ENCODE results near the gene ABCD3.
"Not testable (repeated sequence)": the region's sequence is repeated elsewhere in the genome, so short reads cannot be mapped to it uniquely, and the experiment has no call there.

The ABCD3 gene

DNA sequence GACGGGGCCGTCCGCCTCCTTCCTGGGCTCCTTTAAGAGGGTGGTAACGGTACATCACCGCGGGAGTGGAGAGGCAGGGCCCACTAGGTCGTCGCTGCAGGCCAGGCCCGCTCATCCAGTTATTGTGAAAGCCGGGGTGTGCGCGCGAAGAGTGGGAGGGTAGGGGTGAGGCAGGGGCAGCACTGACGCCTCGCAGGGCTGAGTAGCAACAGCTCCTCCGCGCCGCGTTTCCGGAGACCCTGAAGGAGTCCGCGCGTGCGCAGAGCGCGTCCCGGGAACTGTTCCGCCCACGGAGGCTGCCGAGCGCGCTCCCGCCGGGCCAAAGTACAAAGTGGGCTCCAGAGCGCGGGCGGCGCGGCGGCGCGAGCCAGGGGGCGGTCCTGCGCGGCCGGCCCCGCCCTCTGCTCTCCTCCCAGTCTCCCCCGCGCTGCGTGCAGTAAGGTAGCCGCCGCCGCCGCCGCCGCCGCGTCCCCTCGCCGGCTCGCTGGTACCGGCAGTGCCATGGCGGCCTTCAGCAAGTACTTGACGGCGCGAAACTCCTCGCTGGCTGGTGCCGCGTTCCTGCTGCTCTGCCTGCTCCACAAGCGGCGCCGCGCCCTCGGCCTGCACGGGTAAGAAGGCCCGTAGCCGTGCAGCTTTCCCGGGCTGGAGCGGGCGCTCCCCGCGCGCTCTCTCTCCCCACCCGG lies at the start of gene ABCD3:
ABCD3 (plus strand) TSS at position 412 of the 686 bp plus-strand sequence; CDS start at position 502, 90 bp downstream.
- peak; percentile 97 for DNase-seq

DNA sequence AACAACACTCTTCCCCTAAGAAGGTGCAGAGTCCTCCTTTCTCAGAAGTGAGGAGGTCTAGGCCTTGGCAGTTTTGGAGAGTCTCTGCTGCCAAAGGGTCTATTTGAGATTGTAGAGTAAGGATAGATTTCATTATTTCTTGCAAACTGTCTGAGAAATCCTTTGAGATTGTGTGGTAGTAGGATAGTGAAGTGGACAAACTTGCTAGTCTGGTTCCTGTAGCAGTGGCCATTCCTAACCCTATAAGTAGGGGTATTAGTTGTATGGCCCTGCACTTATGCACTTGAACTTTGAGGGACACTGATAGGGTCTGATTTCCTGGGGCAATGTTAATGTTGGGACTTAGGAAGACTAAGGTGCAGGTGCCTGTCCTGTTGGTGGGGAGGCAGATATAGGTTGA lies 45.4 kb upstream of the ABCD3 start:
- not testable (repeated sequence) for DNase-seq

GRCh38 chr1:94373311-94373710 lies 44.9 kb upstream of the ABCD3 start:
- not testable (repeated sequence) for DNase-seq

DNA sequence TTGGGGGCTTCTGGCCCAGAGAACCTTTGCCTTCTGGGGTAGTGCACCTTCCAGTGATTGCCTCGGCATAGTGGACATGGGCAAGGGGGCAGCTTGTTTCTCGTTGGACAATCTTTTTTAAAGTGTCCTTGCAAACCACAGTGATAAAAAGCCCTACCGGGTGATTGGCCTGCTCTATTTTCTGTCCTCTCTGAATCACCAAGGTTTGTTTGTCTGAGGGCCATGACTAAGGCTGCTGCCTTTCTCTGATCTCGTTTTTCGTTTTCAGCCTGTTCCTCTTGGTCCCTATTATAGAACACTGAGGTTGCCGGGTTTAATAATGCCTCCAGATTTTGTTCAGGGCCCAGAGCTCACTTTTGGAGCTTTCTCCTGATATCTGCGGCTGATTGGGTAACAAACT lies 42.5 kb upstream of the ABCD3 start:
- not testable (repeated sequence) for DNase-seq

GRCh38 chr1:94378493-94378892 lies 39.7 kb upstream of the ABCD3 start:
- DNase-seq, result not testable (repeated sequence)

DNA sequence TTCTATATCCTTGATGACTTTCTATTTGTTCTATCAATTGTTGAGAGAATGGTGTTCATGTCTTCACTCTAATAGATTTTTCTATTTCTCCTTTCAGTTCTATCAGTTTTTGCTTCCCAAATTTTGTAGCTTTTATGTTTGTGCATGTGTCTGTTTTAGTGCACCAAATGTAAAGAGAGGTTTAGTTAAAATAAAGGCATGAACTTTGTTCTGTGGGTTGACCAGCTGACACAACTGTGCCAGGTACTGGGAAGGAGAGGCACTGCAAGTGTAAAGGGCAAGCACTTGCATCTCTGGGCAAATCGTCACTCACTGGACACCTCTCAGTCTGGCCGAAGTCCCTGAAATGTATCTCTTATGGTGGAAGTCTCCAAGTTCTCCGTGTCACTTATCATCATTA lies 38.6 kb upstream of the ABCD3 start:
- no peak for DNase-seq

DNA sequence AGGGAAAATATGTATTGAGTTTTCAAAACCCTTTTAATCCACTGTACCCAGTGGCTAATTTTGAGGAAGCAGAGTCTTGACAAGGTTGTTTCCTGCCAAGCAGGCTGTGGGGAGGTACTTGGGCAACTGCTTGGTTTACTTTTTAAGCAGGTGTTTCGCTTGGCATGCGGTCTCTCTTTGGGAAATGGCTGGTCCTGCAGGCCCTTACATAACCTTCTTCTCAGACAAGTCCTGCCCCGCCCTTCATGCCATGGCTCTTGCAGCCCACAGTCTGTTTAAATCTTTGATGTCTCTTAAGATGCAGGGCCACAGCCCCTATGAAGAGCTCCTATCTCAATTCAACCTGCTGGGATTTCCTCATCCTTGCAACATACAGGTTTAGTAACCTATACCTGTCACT lies 36.0 kb upstream of the ABCD3 start:
- no peak for DNase-seq

GRCh38 chr1:94383966-94384408 lies 34.2 kb upstream of the ABCD3 start:
- no peak for DNase-seq

- no peak for DNase-seq
Measured at GRCh38 chr1:94384485-94385265, 33.5 kb upstream of the ABCD3 start.

GRCh38 chr1:94385308-94385929 lies 32.8 kb upstream of the ABCD3 start:
- no peak for DNase-seq

DNA sequence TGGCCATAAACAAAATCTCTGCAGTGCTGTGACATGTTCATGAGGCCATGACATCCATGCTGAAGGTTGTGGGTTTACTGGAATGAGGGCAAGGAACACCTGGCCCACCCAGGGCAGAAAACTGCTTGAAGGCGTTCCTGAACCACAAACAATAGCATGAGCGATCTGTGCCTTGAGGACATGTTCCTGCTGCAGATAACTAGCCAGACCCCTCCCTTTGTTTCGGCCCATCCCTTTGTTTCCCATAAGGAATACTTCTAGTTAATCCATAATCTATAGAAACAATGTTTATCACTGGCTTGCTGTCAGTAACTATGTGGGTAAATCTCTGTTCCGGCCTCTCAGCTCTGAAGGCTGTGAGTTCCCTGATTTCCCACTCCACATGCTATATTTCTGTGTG lies 28.9 kb upstream of the ABCD3 start:
- no peak for DNase-seq

DNA sequence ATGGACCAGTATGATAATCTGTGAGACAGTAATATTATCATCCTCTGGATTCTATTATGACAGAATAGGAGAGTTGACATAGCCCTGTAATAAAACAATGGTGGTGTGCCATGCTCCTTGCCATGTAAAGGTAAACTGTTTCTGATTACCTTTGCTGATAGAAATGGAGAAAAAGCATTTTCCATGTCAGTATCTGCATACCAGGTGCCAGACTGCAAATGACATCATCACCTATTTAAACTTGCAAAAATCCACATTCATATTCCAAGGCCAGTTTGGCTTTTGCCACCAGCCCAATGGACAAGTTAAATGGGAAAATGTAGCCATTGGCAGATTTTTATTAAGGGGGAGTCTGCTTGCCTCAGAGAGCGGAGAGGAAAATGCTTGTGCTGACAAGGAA lies 23.9 kb upstream of the ABCD3 start:
- no peak for DNase-seq

DNA sequence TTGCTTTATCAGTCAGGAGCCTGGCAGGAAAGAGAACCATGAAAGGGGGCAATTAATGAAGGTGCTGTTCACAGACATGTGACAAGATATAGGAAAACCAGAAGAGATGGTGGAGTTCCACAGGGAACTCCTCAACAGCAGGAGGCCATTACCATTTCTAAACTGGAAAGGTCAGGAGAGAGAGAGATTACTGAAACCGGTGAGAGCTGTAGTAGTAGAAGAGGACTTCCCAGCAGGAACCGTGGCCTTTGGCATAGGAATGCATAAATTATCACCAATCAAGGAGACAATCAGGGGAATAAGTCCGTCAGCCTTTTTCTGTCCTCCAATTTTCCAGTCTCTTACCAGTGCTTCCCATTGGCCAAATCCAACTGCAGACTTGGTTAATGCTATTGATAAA lies 23.0 kb upstream of the ABCD3 start:
- DNase-seq, result no peak

- DNase-seq, result no peak
Measured at GRCh38 chr1:94395748-94396309, 22.4 kb upstream of the ABCD3 start.

DNA sequence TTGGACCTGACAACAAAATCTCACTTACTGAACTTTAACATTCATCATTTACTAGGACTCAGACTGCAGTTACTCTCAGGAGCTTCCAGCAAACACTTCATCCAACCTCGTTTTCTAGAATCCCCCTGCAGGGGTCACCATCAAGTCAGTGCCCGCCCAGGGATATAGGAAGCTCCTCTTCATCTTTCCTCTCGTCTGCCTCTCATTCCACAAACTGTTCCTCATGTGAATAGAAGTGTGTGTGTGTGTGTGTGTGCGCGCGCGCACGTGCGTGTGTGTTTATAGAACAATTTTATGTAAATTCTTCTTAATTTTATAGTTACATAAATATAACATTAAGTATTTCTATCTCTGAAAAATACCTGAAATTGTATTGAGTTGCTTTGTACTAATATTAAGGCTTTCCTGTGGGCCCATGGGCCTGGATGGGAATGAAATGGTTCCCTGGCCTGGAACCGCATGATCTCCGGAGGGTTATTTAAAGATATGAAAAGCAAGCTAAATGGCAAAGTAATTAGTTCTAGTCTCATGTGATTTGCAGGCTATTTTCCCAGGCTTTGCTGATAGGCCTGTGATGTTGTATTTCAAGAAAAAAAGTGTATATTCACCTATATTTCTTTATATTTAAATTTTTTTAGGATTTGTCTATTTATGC lies 21.7 kb upstream of the ABCD3 start:
- DNase-seq, result no peak

DNA sequence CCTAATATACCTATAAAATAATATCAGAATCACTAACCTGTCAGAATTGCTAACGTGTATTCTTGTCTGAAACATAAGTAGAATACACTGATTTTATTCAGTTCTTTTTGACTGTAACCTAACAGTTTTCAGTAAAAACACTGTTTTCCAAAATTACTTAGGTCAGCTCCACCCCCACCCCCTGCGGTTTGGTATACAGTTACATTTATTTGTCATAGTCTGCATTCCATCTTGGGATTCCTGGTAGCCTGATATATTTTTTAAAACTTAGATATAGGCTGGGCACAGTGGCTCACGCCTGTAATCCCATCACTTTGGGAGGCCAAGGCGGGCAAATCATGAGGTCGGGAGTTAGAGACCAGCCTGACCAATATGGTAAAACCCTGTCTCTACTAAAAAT lies 19.8 kb upstream of the ABCD3 start:
- no peak for DNase-seq

- DNase-seq, result no peak
Measured at GRCh38 chr1:94399453-94399852, 18.7 kb upstream of the ABCD3 start.

GRCh38 chr1:94401206-94401605 lies 17.0 kb upstream of the ABCD3 start:
- DNase-seq, result no peak

GRCh38 chr1:94406446-94406845 lies 11.7 kb upstream of the ABCD3 start:
- no peak for DNase-seq

DNA sequence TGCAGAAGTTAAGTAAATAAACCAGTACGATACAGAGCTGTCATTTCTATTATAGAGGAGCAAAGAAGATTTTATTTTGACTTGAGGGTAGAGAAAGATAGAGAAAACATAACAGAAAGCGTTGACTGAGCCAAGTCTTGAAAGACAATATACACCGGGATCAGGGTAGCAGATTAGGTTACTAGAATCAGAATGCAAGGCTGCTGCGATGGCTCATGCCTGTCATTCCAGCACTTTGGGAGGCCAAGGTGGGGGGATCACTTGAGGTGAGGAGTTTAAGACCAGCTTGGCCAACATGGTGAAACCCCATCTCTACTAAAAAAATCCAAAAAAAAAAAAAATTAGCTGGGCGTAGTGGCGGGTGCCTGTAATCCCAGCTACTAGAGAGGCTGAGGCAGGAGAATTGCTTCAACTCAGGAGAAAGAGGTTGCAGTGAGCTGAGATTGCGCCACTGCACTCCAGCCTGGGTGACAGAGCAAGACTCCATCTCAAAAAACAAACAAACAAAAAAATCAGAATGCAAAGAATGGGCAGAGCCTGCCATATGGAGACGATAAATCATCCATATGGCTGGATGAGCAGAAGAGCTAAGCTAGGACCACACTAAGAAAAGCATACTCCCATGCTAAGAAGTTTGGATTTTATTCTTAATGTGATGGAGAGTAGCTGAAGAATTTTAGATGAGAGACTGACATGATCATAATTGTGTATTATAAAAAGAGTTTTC lies 9.9 kb upstream of the ABCD3 start:
- DNase-seq, result no peak

- no peak for DNase-seq
Measured at GRCh38 chr1:94411237-94411636, 7.0 kb upstream of the ABCD3 start.

GRCh38 chr1:94413311-94413710 lies 4.9 kb upstream of the ABCD3 start:
- no peak for DNase-seq

All from activated naive CD4-positive, alpha-beta T cell treated with anti-CD3 and anti-CD28 coated beads, Interleukin-2, amount 50 U/mL, for 16 hours (primary cell).